DND-41 (cell line): Measurements from ENCODE around the gene IGLL1.

Source experiments
- EZH2 ChIP-seq: IDR thresholded peaks from 3 replicates; pipeline ENCODE4 v1.6.1; 2012; ENCODE audit warnings: borderline replicate concordance, low read depth, mild to moderate bottlenecking, moderate library complexity, low read length, inconsistent platforms; ENCODE audit not compliant: severe bottlenecking
- TF ChIP-seq, protein P1 (sequence below): IDR thresholded peaks from 2 replicates; pipeline ENCODE4 v1.5.1; 2012; ENCODE audit warnings: borderline replicate concordance, low read length, moderate library complexity, mild to moderate bottlenecking; ENCODE audit not compliant: poor library complexity, severe bottlenecking; ENCODE audit errors: extremely low read depth

DNA sequence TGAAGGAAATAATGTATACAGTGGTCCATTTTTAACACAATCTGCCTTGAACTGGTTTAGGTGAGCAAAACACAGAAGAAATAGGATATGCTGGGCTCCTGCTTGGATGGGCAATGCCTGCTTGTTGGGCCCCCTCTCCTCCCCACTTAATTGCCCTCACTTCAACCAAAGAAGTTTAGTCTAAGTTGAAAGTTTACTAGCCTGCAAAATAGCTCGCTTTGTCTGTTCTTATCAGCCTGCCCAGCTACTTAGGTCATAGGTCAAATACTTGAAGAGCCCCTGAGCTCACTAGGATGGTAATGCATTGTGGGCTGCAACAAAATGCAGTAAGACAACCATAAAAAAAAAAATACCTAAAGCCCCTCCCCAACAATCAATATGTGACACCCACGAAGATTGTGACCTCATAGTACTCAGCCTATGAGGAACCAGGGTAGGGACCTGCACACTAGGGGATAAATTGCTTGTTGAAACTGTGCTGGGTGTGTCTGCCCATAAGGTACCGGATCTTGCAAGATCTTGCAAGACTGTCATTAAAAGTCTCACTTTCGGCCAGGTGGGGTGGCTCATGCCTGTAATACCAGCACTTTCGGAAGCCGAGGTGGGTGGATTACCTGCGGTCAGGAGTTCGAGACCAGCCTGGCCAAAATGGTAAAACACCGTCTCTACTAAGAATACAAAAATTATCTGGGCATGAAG, 41.1 kb upstream of the IGLL1 start:
- no peak for TF ChIP-seq EZH2
- TF ChIP-seq, protein P1, sequence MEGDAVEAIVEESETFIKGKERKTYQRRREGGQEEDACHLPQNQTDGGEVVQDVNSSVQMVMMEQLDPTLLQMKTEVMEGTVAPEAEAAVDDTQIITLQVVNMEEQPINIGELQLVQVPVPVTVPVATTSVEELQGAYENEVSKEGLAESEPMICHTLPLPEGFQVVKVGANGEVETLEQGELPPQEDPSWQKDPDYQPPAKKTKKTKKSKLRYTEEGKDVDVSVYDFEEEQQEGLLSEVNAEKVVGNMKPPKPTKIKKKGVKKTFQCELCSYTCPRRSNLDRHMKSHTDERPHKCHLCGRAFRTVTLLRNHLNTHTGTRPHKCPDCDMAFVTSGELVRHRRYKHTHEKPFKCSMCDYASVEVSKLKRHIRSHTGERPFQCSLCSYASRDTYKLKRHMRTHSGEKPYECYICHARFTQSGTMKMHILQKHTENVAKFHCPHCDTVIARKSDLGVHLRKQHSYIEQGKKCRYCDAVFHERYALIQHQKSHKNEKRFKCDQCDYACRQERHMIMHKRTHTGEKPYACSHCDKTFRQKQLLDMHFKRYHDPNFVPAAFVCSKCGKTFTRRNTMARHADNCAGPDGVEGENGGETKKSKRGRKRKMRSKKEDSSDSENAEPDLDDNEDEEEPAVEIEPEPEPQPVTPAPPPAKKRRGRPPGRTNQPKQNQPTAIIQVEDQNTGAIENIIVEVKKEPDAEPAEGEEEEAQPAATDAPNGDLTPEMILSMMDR: no peak
